ENCODE data around the gene KRTAP17-1. TPM values are rescaled to one million over a fixed set of nuclear protein-coding genes. Genes with fewer than 3 reads are reported as not detected.

KRTAP17-1 gene
- total and polyA plus RNA-seq, 2 of the 4 experiments (the other 2 are of a cell fraction): not detected

DNA sequence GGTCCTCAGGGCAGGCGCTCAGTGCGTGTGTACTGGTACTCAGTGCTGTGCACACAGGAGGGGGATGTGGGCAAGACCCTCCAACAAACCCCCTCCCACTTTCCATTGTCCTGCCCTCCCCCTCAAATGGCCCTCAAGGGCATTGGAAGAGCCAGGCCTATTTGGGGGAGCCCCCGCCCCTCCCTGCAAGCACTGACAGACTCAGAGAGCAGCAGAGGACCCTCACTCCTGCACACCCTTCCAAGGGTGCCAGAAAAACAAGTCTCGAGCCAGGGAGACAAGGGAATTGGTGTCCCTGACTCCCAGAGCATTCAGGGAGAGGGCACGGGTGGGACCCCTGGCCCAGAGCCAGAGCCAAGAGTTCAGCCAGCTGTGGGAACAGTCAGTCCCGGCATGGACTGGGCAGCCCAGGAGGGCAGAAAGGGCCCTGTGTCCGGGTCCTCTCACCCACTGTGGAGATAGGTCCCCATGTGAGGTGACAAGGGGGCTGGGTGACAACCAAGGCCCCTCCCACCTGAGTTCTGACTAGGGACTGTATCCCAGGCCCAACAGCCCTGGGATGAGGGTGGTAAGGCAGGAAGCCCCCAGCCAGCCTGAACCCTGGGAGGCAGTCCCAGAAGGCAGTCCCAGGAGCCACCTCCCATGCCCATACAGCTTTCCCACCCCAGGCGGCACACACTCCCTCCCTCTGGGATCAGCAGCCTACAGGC is 12.1 kb upstream of the KRTAP17-1 start:
- Histone ChIP-seq H3K27ac (ENCODE audit: insufficient read depth, low read length) (no peak overlapping the region), H3K14ac (replicated peaks; ENCODE audit: low read depth, low read length) (no peak overlapping the region), H3K4me1 (ENCODE audit: control insufficient read depth, insufficient read depth, low read length) (no peaks in the 10 kb centered on the region), H2AK9ac (replicated peaks; ENCODE audit: low read depth, low read length, poor library complexity) (peak overlapping the region; percentile 65), H2BK120ac (ENCODE audit: low read depth, low read length) (peak overlapping the region; percentile 88), H3K9ac (ENCODE audit: low read depth, low read length) (no peak overlapping the region), H3K4me2 (ENCODE audit: low read depth, low read length) (no peak overlapping the region), H3K36me3 (ENCODE audit: control insufficient read depth, insufficient read depth, low read length) (no peaks in the 10 kb centered on the region), H3K18ac (ENCODE audit: low read depth, low read length) (no peak overlapping the region), H3K4me3 (ENCODE audit: insufficient read depth, low read depth, low read length) (no peak overlapping the region), H4K5ac (ENCODE audit: low read depth, low read length) (peak overlapping the region; percentile 20; the same call in 1 of the 2 replicates), H3K9me3 (ENCODE audit: control insufficient read depth, insufficient read depth, low read length) (no peaks in the 10 kb centered on the region), H2AK5ac (ENCODE audit: low read depth, low read length) (peak overlapping the region; percentile 64), H4K91ac (ENCODE audit: insufficient read depth, low read depth, low read length) (peak overlapping the region; percentile 63), H2BK5ac (ENCODE audit: low read depth, low read length, poor library complexity, severe bottlenecking) (peak overlapping the region; percentile 42), H3K79me1 (ENCODE audit: low read depth in 1 of 2, low read length in 2 of 2) (no peaks in the 10 kb centered on the region), H3K27me3 (ENCODE audit: control insufficient read depth, insufficient read depth, low read length) (no peaks in the 10 kb centered on the region), H2AFZ (replicated peaks; ENCODE audit: low read length, poor library complexity) (peak overlapping the region; percentile 49), H2BK20ac (ENCODE audit: low read depth, low read length) (peak overlapping the region; percentile 52), H3K56ac (ENCODE audit: extremely low read depth, insufficient read depth, low read length) (no peak overlapping the region), H4K8ac (ENCODE audit: low read depth in 2 of 2, low read length in 2 of 2) (peak overlapping the region; percentile 1 to 50; a peak in 2 of 4 replicates), H3K23ac (ENCODE audit: low read depth, low read length) (no peak overlapping the region), H3K4ac (ENCODE audit: low read depth, low read length) (peak overlapping the region; percentile 67), H2BK15ac (ENCODE audit: low read depth, low read length) (no peak overlapping the region), H3K9me1 (ENCODE audit: insufficient read depth, low read length) (peaks cover 3% of the 10 kb centered on the region; the same call in 1 of the 2 replicates), H4K20me1 (ENCODE audit: insufficient read depth, low read length) (no peaks in the 10 kb centered on the region)
- no TSS peak for BruUV-seq (replicated peaks)
- ATAC-seq (ENCODE audit: low read depth): no peak
- TF ChIP-seq USF2 (IDR thresholded peaks at IDR 0.05; ENCODE audit: low read depth, low read length): no peak
- TF ChIP-seq CTCF (conservative IDR thresholded peaks at IDR 0.05; ENCODE audit: low read depth, low read length): no peak
- TF ChIP-seq RFX5 (IDR thresholded peaks at IDR 0.05; ENCODE audit: low read depth, low read length): no peak
- TF ChIP-seq, protein P1, sequence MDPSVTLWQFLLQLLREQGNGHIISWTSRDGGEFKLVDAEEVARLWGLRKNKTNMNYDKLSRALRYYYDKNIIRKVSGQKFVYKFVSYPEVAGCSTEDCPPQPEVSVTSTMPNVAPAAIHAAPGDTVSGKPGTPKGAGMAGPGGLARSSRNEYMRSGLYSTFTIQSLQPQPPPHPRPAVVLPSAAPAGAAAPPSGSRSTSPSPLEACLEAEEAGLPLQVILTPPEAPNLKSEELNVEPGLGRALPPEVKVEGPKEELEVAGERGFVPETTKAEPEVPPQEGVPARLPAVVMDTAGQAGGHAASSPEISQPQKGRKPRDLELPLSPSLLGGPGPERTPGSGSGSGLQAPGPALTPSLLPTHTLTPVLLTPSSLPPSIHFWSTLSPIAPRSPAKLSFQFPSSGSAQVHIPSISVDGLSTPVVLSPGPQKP (IDR thresholded peaks at IDR 0.05; ENCODE audit: borderline replicate concordance, low read depth, low read length): no peak
- TF ChIP-seq MAFK (IDR thresholded peaks at IDR 0.05; ENCODE audit: low read depth, low read length): no peak
- TF ChIP-seq NFE2L2 (IDR thresholded peaks at IDR 0.05; ENCODE audit: low read depth, low read length): no peak
- no peak for TF ChIP-seq BHLHE40 (IDR thresholded peaks at IDR 0.05; ENCODE audit: low read depth, low read length)
- no peak for TF ChIP-seq RCOR1 (IDR thresholded peaks at IDR 0.05; ENCODE audit: insufficient replicate concordance, low read length)
- no peak for TF ChIP-seq RAD21 (IDR thresholded peaks at IDR 0.05; ENCODE audit: low read length)
- no peak for TF ChIP-seq MAZ (IDR thresholded peaks at IDR 0.05; ENCODE audit: borderline replicate concordance, low read depth, low read length)
- TF ChIP-seq POLR2A (IDR thresholded peaks at IDR 0.05; ENCODE audit: low read depth, low read length): no peak
- no peak for TF ChIP-seq SMC3 (IDR thresholded peaks at IDR 0.05; ENCODE audit: low read depth, low read length)
- intact Hi-C loops (cut with micrococcal nuclease) (loop anchor here (2.0 kb wide), 2 partner anchors 169 to 221 kb away; no protein-coding TSS in a partner anchor), in situ Hi-C loops (cut with MboI; ENCODE audit: low sequenced_read_pairs) (no loop called here), dilution Hi-C loops (cut with HindIII; ENCODE audit: low sequenced_read_pairs, unreplicated experiment) (no loop called here)
- ChIA-PET CTCF (interaction anchor here (0.6 to 1.3 kb wide), 2 partner anchors 376 to 418 kb away, joined by 3 to 4 read pairs; no protein-coding TSS in a partner anchor), POLR2A (ENCODE audit: unreplicated experiment) (no interaction called here)
- no peak for DNase-seq
- no CpG with 5 or more reads among the region's 8 CpGs for WGBS, 2 experiments (ENCODE audit: extremely low coverage in 2 of 2, insufficient read length in 1 of 2)
